SU-DHL-6 (cell line): ENCODE results near the gene SNN.

Experiments used
- EZH2phosphoT487 ChIP-seq: fragments of 200-600 bp; sonication (generic), shearing (Covaris generic); conservative IDR thresholded peaks from 2 replicates; pipeline ENCODE4 v1.6.1; 2018; ENCODE audit warnings: mild to moderate bottlenecking, antibody characterized with exemption, low read length, moderate library complexity, mixed read lengths
- TF ChIP-seq, protein P1 (sequence below): fragments of 200-600 bp; sonication (generic); IDR thresholded peaks from one replicate; pipeline ENCODE4 v1.5.1; 2017; ENCODE audit warnings: antibody characterized with exemption, mild to moderate bottlenecking, low read length, moderate library complexity; ENCODE audit not compliant: insufficient read depth, poor library complexity, severe bottlenecking

DNA sequence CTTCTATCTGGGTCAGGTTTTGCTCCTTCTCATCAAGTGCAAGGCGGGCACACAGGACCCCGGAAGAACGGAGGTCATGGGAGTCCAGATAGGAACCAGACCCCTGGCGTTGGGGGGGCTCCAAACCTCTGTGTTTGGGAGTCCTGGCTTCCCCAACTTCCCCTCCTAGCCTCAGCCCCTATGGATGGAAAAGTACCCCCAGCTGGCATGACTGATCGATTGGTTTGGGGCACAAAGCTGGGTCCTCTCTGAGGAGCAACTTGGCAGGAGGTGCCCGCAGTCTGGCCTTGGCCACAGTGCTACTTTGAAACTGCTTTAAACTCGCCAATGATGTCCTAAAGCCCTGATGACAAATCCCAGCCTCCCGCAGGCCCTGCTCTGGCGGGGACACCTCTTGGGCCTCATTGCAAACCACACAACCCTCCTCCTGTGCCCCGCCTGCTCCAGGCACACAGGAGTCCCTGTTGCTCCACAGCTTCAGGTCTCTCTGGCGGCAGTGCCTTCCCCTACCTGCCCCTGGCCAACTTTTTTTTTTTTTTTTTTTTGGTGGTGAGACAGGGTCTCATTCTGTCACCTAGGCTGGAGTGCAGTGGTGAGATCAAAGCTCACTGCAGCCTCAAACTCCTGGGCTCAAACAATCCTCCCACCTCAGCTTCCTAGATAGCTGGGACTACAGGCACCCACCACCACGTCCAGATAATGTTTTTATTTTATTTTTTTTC, 38.0 kb upstream of the SNN start:
- TF ChIP-seq, protein P1, sequence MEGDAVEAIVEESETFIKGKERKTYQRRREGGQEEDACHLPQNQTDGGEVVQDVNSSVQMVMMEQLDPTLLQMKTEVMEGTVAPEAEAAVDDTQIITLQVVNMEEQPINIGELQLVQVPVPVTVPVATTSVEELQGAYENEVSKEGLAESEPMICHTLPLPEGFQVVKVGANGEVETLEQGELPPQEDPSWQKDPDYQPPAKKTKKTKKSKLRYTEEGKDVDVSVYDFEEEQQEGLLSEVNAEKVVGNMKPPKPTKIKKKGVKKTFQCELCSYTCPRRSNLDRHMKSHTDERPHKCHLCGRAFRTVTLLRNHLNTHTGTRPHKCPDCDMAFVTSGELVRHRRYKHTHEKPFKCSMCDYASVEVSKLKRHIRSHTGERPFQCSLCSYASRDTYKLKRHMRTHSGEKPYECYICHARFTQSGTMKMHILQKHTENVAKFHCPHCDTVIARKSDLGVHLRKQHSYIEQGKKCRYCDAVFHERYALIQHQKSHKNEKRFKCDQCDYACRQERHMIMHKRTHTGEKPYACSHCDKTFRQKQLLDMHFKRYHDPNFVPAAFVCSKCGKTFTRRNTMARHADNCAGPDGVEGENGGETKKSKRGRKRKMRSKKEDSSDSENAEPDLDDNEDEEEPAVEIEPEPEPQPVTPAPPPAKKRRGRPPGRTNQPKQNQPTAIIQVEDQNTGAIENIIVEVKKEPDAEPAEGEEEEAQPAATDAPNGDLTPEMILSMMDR, result no peak
- no peak for TF ChIP-seq EZH2phosphoT487
